ENCODE measurements around the gene ASPSCR1. TPM values are rescaled to one million over a fixed set of nuclear protein-coding genes. Genes with fewer than 3 reads are reported as not detected.

The ASPSCR1 gene
- total RNA-seq, 1 donor from 2014 or later = 31.5 TPM

DNA sequence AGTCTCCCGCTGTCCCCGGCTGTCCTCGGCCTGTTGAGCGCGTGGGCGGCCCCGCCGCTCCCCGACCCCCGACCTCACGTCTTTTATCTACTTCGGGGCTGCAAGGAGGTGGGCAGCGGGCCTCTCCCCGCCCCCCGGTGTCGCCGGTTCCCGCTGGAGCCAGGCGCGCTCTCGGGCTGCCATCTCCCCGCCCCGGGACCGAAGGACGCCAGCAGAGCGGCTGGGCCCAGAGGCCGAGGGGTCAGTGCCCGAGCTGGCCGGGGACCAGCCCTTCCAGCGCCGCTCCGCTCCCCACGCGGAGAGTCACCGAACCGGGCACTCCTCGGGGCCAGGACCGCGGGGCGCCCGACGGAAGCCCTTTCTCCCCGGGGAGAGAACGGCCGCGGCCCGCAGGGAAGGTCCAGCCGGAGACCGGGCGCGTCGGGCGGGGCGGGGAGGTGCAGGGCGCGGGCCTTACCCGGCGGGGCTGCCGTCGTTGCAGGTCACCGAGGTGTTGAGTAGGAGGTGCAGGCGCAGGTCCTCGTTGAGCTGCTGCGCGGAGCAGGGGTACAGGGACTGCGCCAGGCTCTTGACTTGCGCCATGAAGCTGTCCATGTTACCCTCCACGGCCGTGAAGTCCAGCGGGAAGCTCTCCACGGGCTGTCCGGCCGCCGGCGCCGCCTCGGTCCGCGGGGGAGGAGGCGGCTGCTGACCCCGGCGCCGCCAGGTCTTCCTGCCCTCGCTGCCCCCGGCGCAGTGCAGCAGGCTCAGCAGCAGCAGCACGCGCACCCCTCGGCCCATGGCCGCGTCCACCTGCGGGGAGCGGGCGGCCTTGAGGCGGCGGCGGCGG lies 17.1 kb upstream of the ASPSCR1 start:
- no peak for DNase-seq (ENCODE audit: low spot score)

DNA sequence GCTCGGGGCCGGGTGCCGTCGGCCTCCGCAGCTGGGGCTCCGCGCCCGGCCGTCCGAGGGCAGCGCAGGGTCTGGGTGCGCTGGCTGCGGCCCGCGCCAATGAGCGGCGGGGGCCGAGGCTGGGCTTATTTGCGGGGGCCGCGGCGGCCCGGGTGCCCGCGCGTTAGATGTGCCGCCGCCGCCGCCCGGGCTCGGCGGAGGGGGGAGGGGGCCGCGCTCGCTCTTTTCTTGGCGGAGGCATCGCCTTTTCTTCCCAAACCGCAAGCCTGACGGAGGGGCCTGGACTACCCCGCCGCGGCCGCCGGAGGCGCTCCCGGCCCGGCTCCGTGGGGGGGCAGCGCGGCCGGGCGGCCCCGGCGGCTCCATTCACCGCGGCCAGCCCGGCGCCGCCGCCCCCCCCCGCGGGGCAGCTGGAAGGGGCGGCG lies 16.3 kb upstream of the ASPSCR1 start, which contains the start of gene NOTUM:
TSS of gene NOTUM (minus strand) at position 101 of the 425 bp plus-strand sequence. CDS start 278 bp downstream, outside the sequence.
- no peak for DNase-seq (ENCODE audit: low spot score)

DNA sequence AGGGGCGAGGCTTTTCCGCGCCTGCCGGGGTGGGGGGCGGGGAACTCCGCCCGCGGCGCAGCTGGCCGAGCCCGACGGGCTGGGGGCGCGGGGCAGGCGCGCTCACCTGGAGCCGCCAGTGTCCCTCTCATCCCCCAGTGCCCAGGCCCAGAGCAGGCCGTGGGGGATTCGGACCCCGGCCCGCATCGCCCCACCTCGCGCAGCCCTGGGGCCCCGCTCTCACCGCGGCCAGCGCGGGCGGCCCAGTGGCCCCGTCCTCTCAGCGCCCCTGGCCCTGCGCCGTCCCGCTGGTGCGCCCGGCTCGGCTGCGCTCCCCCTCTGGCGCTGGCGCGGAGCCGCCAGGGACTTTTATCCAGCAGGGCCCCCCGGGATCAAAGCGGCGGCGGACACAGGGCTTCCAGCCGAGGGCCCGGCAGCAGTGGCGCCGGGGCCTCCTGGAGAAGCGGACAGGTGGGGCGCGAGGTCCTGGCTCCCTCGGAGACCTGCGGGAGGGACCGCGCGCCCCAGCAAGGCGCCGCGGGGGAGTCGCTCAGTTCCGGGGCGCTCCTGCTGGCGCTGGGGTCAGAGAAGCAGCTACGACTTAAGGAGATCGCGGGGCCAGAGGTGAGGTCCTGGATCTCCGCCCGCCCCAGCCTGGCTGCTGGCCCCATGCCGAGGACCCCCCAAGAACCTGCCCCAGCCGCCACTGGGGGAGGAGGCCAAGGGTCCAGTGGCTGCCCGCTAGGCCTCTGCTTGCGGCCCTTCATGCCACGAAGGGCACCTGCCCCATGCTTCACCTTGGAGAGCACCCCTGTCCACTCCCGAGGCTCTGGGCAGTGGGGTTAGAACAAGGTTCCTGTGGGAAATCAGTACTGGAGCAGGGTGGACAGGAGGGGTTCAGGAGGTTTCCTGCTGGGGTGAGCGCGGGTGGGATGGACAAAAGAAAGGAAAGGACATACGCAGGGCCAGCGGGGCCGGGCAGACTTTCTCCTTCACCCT lies 15.6 kb upstream of the ASPSCR1 start:
- DNase-seq (ENCODE audit: low spot score) = no peak

GRCh38 chr17:81962499-81963441 lies 14.7 kb upstream of the ASPSCR1 start:
- no peak for DNase-seq (ENCODE audit: low spot score)

DNA sequence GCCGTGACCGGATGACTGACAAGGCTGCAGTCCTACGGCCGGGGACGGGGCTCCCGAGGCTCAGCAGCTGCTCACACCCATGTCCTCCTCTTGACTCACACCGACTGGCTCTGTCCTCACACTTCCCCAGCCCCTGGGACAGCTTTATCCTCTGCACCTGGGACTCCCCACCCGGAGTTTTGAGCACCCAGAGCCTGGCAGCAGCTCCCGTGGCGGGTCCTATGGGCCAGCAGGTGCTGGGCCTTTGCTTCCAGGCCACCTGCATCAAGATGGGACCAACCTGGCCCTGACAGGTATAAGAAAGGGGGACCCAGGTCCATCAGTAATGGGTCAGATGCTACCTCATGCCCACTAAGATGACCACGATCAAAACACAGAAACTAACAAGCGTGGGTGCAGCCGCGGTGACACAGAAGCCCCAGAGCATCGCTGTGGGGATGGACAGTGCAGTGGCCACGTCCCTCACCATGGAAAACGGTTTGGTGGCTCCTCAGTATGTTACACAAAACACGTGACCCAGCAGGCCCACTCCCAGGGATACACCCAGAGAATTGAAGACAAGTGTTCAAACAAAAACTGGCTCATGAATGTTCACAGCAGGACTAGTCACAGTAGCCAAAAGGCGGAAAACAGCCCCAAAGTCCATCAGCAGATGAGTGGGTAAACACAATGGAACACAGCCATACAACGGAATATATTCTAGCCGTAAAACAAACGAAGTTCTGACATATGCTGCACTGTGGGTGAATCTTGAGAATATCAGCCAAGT lies 13.2 kb upstream of the ASPSCR1 start:
- DNase-seq (ENCODE audit: low spot score) = no peak

GRCh38 chr17:81966343-81967243 lies 10.8 kb upstream of the ASPSCR1 start:
- DNase-seq (ENCODE audit: low spot score) = no peak

- no peak for DNase-seq (ENCODE audit: low spot score)
Measured at GRCh38 chr17:81967244-81967532, 10.2 kb upstream of the ASPSCR1 start.

- DNase-seq (ENCODE audit: low spot score) = no peak
Measured at GRCh38 chr17:81967533-81968395, 9.7 kb upstream of the ASPSCR1 start.

DNA sequence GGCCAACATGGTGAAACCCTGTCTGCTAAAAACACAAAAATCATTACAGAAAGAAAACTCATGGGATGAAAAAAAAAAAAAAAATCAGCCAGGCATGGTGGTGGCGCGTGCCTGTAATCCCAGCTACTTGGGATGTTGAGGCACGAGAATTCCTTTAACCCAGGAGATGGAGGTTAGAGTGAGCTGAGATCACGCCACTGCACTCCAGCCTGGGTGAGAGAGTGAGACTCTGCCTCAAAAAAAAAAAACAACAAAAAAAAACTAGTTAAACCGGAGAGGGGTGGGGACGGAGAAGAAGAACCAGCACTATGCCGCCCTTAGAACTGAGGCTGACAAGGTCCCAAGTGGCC lies 9.1 kb upstream of the ASPSCR1 start:
- DNase-seq (ENCODE audit: low spot score) = no peak

GRCh38 chr17:81968850-81969812 lies 8.3 kb upstream of the ASPSCR1 start:
- DNase-seq (ENCODE audit: low spot score) = no peak

- DNase-seq (ENCODE audit: low spot score) = no peak
Measured at GRCh38 chr17:81973432-81973831, 4.0 kb upstream of the ASPSCR1 start.

DNA sequence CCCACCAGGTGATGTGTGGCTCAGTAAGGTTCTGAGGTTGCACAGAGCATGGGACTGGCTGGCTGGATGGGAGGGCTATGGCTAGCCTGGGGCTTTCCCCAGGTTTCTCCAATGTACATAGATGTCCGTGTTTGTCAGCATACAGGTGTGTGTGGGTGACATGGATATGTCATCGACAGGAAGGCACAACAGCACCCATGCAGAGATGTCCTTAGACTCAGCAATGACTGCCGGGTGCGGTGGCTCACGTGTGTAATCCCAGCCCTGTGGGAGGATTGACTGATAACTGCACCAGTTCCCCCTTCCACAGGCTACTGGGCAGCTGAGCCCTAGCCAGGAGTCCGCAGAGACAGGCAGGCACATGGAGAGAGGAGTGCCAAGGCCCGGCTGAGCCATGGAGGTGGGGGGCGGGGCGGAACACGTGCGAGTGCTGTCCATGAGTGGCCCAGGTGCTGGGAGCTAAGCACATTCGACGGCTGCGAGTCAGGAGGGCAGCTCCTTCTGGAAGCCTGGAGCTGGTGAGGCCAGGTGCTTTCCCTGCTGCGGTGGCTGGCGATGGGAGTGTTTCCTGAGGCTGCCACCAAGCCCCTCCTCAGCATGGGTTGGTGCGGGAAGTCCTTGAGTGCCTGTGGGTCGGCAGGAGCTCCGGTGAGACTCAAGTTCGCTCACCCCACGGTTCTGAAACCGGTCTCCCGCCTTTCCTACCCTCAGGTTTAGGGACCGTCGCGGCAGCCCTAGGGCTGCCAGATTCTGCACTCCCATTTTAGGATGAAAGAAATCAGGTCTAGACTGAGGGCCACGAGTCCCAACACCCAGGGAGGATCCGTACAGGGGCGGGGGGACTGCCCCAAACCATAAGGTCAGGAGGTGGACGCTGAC lies 858 bp upstream of the ASPSCR1 start:
- no peak for DNase-seq (ENCODE audit: low spot score)

DNA sequence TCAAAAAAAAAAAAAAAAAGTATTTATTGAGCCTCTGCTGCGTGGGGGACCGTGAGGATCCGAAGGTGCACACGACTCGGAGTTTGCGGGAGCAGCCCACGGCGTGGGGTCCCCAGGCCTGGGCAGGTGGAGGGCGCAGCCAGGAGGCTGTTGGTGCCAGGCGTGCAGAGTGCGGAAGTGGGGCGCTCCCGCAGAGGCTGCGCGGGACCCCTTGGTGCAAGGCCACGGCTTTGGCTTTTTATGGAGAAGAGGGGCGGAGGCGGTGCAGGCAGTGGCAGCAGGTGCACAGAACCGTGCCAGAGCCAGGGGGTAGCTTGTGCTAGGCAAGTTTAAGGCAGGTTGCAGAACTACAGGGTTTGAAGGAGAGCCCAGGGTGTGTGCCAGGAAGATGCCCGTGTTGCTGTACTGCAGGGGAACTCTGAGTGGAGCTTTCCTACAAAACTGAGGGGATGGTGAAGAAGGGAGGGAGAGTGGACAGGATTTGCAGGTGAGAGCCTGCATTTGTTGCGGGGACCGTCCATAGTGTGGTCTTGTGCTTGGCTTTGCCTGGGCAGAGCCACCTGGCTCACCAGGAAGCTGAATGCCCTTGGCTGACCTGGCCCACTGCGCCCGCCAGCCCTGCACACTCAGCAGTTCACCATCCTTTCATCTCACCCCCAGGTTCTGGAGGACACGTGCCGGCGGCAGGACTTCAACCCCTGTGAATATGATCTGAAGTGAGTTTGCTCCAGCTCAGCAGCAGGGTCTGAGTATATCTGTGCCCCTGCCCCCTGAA lies 1.3 kb downstream of the ASPSCR1 start:
- DNase-seq (ENCODE audit: low spot score) = no peak

DNA sequence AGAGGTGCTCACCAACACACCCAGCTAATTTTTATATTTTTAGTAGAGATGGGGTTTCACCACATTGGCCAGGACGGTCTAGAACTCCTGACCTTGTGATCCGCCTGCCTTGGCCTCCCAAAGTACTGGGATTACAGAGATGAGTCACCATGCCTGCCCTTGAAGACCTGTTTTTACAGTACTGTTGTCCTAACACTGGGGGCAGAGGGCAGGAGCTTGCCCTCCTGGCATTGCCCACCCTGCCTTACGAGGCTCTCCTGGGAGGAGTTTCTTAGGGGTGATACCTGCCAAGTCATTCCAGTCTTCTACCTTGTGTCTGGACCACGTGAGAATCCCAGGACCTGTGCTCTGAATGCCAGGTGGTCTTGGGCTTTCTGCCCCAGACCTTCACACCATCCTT lies 2.7 kb downstream of the ASPSCR1 start:
- DNase-seq (ENCODE audit: low spot score) = no peak

DNA sequence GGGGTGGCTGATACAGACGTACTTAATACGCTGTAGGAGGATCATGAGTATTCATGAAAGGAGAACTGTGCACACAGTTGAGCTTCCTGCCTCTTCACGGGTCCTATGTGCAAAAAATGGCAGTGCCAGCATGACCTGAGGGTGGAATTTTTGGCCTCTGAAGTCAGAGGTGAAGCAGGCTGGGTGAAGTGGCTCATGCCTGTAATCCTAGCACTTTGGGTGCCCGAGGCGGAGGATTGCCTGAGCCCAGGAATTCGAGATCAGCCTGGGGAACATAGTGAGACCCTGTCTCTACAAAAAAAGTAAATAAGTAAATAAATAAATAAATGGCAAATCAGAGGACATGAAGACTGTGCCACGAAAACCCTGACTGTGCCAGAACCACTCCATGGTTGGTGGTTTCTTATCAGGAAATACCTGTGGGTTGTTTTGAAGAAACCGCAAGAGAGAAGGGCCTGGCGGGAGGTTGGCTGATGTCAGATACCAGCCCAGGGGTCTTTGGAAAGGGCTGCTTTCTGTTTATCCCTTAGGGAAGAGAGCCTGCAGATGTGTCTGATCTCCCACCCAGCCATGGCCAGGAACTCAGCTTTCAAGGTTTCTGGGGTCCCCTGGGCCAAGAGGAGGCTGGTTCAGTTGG lies 3.4 kb downstream of the ASPSCR1 start:
- no peak for DNase-seq (ENCODE audit: low spot score)

Data from mesenteric fat pad (tissue), 1 donor.